NB4 (cell line): ENCODE data around the gene ZMAT3.

Experiments
- CTCF ChIP-seq: IDR thresholded peaks from one replicate; pipeline ENCODE4 v1.5.1; 2012; ENCODE audit warnings: low read depth, low read length
- MAX ChIP-seq: IDR thresholded peaks from 2 replicates; pipeline ENCODE4 v1.6.1; 2011; ENCODE audit warnings: low read depth, low read length
- POLR2A ChIP-seq: IDR thresholded peaks from 2 replicates; pipeline ENCODE4 v1.6.1; 2011; ENCODE audit warnings: mild to moderate bottlenecking; ENCODE audit not compliant: insufficient read length; ENCODE audit errors: extremely low read depth

GRCh38 chr3:179081885-179082284, 10.3 kb upstream of the ZMAT3 start:
- TF ChIP-seq CTCF (no peak), POLR2A (no peak), MAX (no peak)
